Stimulated activated CD8-positive, alpha-beta memory T cell treated with anti-CD3 and anti-CD28 coated beads, Interleukin-12 subunit alpha, Interleukin-12 subunit beta, amount 100 ng/mL, for 4 hours (primary cell): Measurements from ENCODE around the gene EGLN3.

Source experiments
- DNase-seq: peaks from one replicate; pipeline ENCODE4 v3.0.0-alpha.2; 2020; ENCODE audit warnings: low read depth

EGLN3 gene

DNA sequence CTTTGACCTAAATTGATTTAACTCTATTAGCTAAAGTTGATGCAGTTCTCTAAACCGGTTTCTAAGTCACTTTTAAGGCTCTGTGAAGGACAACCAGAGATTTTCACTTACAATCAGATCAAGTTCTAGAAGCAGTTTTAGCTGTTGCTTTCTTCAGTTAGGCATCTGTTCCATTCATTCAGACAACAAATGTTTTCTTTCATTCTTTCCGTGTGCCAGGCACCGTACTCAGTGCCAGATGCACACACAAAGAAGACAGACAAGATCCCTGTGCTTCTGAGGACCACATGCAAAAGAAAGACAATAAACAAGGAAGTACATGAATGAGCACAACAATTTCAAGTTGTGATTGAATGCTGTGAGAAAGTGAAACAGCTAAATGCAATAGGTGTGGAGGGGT, 11.1 kb upstream of the EGLN3 start:
- DNase-seq, result no peak

- no peak for DNase-seq
Observed at GRCh38 chr14:33959692-33960151, 8.8 kb upstream of the EGLN3 start.

- no peak for DNase-seq
Observed at GRCh38 chr14:33958605-33959226, 7.8 kb upstream of the EGLN3 start.

DNA sequence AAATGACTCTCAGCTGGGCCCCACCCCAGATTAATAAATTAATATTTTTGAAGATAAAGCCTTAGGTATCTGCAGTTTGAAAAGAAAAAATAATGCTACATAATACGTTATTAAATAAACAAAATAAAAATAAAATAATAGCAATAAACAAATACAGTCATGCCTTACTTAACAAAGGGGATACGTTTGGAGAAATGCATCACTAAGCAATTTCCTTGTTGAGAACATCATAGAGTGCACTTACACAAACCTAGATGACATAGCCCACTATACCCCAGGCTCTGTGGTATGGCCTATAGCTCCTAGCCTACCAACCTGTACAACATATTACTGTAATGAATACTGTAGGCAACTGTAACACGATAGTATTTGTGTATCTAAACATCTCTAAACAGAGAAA, 7.1 kb upstream of the EGLN3 start:
- no peak for DNase-seq

GRCh38 chr14:33957299-33957698, 6.4 kb upstream of the EGLN3 start:
- DNase-seq, result no peak

DNA sequence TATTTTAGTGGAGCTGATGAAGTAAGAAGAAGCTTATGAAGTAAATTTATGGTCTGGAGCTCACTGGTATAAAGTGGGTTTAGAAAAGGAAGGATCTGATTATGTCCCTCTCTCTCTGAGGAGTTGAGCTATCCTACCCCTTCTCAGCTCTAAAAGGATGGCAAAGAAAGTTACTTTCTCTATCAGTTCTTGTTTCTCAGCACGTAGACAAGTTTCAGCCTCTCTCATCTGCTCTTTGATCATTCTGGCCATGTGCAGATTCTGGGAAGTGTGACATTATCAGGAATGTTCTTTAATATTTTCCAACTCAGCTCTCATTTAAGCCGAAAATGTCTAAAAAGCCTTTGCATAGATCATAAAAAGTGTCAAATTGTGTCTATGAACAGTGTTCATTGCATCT, 5.8 kb upstream of the EGLN3 start:
- no peak for DNase-seq

DNA sequence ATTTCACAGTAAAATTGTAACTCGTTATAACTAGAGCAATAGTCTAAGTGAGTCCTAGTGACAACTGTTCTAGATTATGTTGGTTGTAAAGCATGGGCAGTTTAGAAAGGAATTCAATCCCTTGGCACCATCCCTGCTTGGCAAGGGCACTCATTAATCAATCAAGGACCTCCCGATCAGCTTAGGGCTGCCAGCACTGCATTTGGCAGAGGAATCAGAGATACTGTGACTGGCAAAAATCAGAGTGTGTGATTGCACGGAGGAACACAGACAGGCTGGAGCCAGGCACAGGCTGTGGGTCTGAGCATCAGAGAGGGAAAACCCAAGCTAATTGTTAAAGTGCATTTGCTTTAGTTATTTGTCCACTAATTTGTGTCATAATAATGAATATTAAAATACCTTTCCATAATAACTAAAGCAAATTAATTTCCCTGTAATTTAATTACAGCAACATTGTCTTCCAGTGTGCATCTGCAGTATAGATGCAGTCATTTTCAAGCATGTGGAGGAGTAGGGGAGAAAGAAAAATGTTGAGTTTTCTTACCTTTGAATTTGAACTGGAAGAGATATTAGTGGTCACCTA, 3.2 kb upstream of the EGLN3 start:
- DNase-seq, result no peak

- DNase-seq, result no peak
Observed at GRCh38 chr14:33952541-33952940, 1.7 kb upstream of the EGLN3 start.

GRCh38 chr14:33951183-33951840, 438 bp upstream of the EGLN3 start:
- no peak for DNase-seq

DNA sequence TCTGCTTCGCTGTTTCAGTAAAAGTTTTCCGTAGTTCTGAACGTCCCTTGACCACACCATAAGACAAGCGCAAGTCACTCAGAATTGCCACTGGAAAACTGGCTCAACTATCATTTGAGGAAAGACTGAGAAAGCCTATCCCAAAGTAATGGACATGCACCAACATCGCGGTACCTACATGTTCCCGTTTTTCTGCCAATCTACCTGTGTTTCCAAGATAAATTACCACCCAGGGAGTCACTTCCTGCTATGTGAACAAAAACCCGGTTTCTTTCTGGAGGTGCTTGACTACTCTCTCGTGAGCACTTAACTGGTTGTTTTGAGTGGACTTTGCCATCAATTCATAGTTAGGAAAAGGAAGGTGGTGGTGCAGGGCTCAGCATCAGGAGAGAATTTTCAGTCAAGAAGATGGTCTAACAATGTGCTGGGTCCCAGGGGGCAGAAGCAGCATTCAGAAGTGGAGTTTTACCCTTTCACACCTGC, 1.4 kb downstream of the EGLN3 start:
- no peak for DNase-seq

DNA sequence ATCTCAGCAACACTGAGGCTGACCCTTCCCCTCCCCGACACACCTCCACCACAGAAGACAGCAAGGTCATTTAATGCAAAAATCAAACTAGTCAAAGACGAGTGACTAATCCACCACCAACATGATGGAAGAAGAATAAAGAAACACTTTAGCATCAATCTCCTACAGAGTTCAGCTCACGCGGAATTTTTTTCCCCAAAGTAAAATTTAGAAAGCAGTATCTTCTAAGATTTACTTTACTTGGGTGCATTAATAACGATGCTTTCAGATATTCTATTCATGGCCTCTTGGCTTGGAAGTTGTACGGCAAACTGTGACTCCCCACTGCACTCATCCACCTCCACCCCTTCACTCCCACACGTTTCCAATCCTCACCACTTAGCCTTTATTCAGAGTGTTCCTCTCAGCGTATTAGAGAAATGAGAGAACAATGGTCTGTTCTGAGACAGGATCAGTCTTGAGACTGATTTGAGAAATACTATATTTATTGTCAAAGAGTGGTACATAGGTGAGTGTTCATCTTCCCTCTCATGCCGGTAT, 1.9 kb downstream of the EGLN3 start:
- no peak for DNase-seq

DNA sequence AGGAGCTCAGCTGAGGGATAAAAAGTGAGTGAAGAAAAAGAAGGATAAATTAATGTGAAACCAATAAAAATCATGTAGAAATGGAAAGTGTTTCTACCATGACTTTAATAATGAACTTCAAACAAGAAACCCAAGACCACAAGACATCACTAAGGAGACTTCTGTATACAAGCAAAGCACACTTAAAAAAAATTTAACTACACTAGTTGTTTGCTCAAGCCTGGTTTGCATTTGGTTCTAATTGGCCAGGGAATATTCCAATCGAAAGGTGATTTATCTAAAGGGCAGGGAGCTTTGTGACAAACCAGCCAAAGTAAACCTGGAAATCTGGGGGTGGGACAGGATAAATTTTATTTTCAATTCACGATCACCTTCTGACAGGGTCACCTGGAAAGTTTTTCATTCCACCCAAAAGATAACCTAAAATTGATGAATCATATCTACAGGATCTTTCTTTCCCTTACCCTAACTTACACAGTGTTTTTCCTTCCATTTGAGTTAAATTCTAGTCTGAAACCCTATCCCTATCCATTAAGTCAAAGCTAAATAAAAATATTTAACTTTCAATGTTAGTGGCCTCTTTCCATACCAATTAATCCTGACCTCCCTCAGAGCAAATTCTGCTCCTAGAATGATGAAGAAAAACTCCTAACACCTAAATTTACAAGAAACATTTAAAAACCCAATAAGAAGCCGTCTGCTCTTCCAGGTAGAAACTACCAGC, 2.6 kb downstream of the EGLN3 start:
- DNase-seq, result no peak

DNA sequence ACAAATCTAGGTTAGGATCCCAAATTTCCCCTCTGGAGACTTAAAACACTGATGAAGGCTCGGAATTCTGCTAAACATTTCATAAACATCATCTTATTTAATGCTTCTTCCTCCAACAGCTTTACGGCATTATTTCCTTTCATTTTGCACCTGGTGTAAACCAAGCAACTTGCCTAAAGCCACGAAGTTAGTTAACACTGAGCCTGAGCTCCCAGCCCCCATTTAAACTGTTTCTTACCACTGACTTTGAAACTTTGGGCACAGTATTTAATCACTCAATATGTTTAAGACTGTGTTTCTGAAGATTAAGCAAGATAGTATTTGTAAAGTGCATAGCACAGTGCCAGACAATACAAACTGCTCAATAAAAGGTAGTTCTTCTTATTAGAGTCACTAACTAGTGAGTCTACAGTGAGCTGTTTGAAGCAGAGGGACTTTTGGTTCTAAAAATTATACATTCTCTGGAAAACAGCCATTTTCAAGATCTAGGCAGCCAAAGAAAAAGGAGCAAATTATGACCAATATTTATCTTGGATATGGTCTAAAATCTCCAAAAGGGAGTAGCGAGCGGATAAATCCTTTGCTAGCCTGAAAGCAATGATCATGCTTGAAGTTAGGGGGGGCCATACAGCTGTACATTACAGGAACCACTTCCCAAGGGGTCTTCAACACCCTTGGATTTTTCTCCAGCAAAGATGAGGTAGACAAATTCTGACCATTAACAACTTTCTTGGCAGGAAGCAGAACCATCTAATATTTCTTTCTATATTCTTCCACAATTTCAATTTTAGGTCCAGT, 4.0 kb downstream of the EGLN3 start:
- DNase-seq, result no peak

- no peak for DNase-seq
Observed at GRCh38 chr14:33945210-33946088, 5.4 kb downstream of the EGLN3 start.

DNA sequence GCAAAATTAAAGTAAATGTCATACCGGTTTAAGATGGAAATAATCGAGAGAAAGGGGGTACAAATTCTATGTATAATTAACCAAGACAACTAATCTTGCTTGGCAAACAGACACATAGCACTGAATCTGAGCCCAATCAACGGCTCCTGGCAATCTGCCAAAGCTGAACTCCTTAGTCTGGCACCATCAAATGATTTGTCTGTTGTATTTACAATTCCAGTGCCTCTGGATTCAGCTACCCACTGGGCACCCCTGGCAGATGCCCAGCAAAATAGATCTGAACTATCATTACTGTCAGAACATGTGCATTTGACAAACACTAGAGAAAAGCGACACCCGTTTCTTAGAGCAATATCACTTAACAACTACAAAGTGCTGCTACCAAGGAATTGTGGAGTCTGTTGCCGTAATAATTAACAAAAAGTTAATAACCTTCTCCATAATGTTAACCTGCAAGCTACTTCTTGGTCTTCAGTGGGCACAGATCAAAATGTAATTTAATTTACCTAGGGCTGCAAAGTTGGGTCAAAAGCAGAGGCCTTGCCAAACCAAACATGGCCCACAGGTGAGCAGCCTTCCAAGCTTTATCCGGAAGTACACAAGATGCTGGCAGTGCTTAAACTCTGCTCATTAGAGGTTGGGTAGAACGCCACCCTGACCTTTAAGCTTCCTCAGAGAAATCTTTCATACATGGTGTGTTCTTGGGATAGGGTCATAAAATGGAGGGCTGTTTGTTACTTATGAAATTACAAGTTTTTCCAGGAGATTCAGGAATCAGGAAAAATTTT, 7.6 kb downstream of the EGLN3 start:
- DNase-seq, result no peak

- no peak for DNase-seq
Observed at GRCh38 chr14:33941718-33942117, 9.2 kb downstream of the EGLN3 start.

DNA sequence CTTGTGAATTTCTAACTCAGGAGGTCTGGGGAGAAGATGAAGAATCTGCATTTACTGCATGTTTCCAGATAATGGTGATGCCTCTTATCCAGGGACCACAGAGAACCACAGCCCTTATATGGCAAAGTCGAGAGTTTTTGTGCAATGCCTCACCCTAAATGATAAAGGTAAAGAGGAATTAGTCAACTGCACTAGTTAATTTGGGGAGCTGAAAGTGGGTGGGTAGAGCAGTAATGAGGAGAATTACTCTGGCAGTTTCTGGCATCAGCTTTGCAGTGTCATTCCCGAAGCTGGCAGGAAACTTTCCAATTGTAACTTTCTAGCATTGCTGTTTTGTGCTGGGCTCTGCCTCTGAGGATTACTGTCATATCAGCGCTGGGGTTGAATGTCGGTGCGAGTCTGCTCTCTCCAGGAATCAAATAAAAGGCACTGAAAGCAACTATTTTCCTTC, 10.3 kb downstream of the EGLN3 start:
- no peak for DNase-seq

- DNase-seq, result no peak
Observed at GRCh38 chr14:33938131-33938949, 12.5 kb downstream of the EGLN3 start.

DNA sequence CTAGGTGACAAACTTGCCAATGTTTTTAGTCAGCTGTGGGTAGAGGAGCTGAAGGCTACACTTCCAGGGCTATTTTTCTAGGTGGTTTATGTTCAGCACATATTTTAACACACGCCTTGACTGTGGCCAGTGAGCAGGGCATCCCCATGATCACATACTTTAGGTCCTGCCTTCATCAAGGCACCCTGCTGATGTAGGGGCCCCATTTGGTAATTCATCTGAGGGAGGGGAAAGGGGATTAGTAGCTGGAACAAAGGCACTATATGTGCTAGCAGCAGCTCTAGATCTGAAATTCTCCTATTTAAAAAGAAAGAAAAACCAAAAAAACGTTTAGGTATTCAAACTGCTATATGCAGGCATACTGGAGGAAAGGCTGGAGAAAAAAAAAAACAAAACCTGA, 14.5 kb downstream of the EGLN3 start:
- DNase-seq, result no peak
